ENCODE data around the gene RPL11. TPM values are rescaled to one million over a fixed set of nuclear protein-coding genes. Genes with fewer than 3 reads are reported as not detected.

The RPL11 gene
- polyA plus RNA-seq, 1 donor (not counting 4 experiments of a cell fraction or from before 2014, with no cell fraction given) = 2,447 TPM

GRCh38 chr1:23722652-23723051 is 31.0 kb downstream of the RPL11 start:
- H3K9me1 ChIP-seq (ENCODE audit: control insufficient read depth, extremely low read depth, insufficient read depth, low read length) = peaks cover 5% of the 10 kb centered on the region
- H4K20me1 ChIP-seq (ENCODE audit: control insufficient read depth, extremely low read depth, insufficient read depth, low read length) = peaks cover 2% of the 10 kb centered on the region
- dilution Hi-C loops (cut with MboI; ENCODE audit: extremely low pct_ligation_motif_present, low sequenced_read_pairs) = no loop called here
- no peaks in the 10 kb centered on the region for H3K27me3 ChIP-seq (ENCODE audit: control insufficient read depth, extremely low read depth, insufficient read depth, low read length)
- no peak overlapping the region for H3K27ac ChIP-seq (ENCODE audit: control insufficient read depth, insufficient read depth, low read length)
- no peak overlapping the region for H3K9ac ChIP-seq (ENCODE audit: control insufficient read depth, extremely low read depth, insufficient read depth, low read length)
- peaks cover 4% of the 10 kb centered on the region for H3K4me1 ChIP-seq (ENCODE audit: control insufficient read depth, extremely low read depth, insufficient read depth, low read length)
- peaks cover 0 to 4% of the 10 kb centered on the region in 2 experiments for H3K36me3 ChIP-seq (ENCODE audit: control insufficient read depth in 2 of 2, extremely low read depth in 1 of 2, insufficient read depth in 2 of 2, low read length in 2 of 2)
- DNase-seq (ENCODE audit: low read depth, low spot score) = no peak
- no peak overlapping the region for H3K4me3 ChIP-seq (ENCODE audit: control insufficient read depth in 2 of 3, extremely low read depth in 1 of 3, insufficient read depth in 2 of 3, low read depth in 1 of 3, low read length in 3 of 3)
- no peaks in the 10 kb centered on the region for H3K9me3 ChIP-seq (ENCODE audit: control insufficient read depth, low read depth, low read length)
- H3K79me2 ChIP-seq (ENCODE audit: control insufficient read depth, insufficient read depth, low read length) = peaks cover 3% of the 10 kb centered on the region
- FAIRE-seq = no peak
- no peak overlapping the region for H2AFZ ChIP-seq (ENCODE audit: control insufficient read depth, low read length)
- H3K4me2 ChIP-seq (ENCODE audit: control insufficient read depth, extremely low read depth, insufficient read depth, low read depth, low read length) = no peak overlapping the region
- TF ChIP-seq, protein P1, sequence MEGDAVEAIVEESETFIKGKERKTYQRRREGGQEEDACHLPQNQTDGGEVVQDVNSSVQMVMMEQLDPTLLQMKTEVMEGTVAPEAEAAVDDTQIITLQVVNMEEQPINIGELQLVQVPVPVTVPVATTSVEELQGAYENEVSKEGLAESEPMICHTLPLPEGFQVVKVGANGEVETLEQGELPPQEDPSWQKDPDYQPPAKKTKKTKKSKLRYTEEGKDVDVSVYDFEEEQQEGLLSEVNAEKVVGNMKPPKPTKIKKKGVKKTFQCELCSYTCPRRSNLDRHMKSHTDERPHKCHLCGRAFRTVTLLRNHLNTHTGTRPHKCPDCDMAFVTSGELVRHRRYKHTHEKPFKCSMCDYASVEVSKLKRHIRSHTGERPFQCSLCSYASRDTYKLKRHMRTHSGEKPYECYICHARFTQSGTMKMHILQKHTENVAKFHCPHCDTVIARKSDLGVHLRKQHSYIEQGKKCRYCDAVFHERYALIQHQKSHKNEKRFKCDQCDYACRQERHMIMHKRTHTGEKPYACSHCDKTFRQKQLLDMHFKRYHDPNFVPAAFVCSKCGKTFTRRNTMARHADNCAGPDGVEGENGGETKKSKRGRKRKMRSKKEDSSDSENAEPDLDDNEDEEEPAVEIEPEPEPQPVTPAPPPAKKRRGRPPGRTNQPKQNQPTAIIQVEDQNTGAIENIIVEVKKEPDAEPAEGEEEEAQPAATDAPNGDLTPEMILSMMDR (optimal IDR thresholded peaks at IDR 0.05 in 1 of 3, IDR thresholded peaks at IDR 0.05 in 1 of 3, conservative IDR thresholded peaks at IDR 0.05 in 1 of 3; ENCODE audit: extremely low read depth in 1 of 3, insufficient read depth in 2 of 3, low read length in 3 of 3) = no peak
- TF ChIP-seq EZH2 (IDR thresholded peaks at IDR 0.05; ENCODE audit: low read length) = no peak

- no peak overlapping the region for H3K27ac ChIP-seq (ENCODE audit: control insufficient read depth, insufficient read depth, low read length)
- H3K4me1 ChIP-seq (ENCODE audit: control insufficient read depth, extremely low read depth, insufficient read depth, low read length) = no peaks in the 10 kb centered on the region
- no peaks in the 10 kb centered on the region for H4K20me1 ChIP-seq (ENCODE audit: control insufficient read depth, extremely low read depth, insufficient read depth, low read length)
- H3K27me3 ChIP-seq (ENCODE audit: control insufficient read depth, extremely low read depth, insufficient read depth, low read length) = no peaks in the 10 kb centered on the region
- DNase-seq (ENCODE audit: low read depth, low spot score) (no peak), FAIRE-seq (no peak)
- dilution Hi-C loops (cut with MboI; ENCODE audit: extremely low pct_ligation_motif_present, low sequenced_read_pairs) = no loop called here
- no peak overlapping the region for H2AFZ ChIP-seq (ENCODE audit: control insufficient read depth, low read length)
- no peaks in the 10 kb centered on the region for H3K9me1 ChIP-seq (ENCODE audit: control insufficient read depth, extremely low read depth, insufficient read depth, low read length)
- H3K9me3 ChIP-seq (ENCODE audit: control insufficient read depth, low read depth, low read length) = no peaks in the 10 kb centered on the region
- no peaks in the 10 kb centered on the region for H3K36me3 ChIP-seq (ENCODE audit: control insufficient read depth in 2 of 2, extremely low read depth in 1 of 2, insufficient read depth in 2 of 2, low read length in 2 of 2)
- no peak overlapping the region for H3K9ac ChIP-seq (ENCODE audit: control insufficient read depth, extremely low read depth, insufficient read depth, low read length)
- TF ChIP-seq, protein P1 (optimal IDR thresholded peaks at IDR 0.05 in 1 of 3, IDR thresholded peaks at IDR 0.05 in 1 of 3, conservative IDR thresholded peaks at IDR 0.05 in 1 of 3; ENCODE audit: extremely low read depth in 1 of 3, insufficient read depth in 2 of 3, low read length in 3 of 3) = no peak
- no peak for TF ChIP-seq EZH2 (IDR thresholded peaks at IDR 0.05; ENCODE audit: low read length)
- no peak overlapping the region for H3K4me2 ChIP-seq (ENCODE audit: control insufficient read depth, extremely low read depth, insufficient read depth, low read depth, low read length)
- no peaks in the 10 kb centered on the region for H3K79me2 ChIP-seq (ENCODE audit: control insufficient read depth, insufficient read depth, low read length)
- no peak overlapping the region for H3K4me3 ChIP-seq (ENCODE audit: control insufficient read depth in 2 of 3, extremely low read depth in 1 of 3, insufficient read depth in 2 of 3, low read depth in 1 of 3, low read length in 3 of 3)
Observed at GRCh38 chr1:23726686-23727085, 35.1 kb downstream of the RPL11 start.

Data from keratinocyte (primary cell).